ENCODE data around the gene PICALM.

PICALM gene

GRCh38 chr11:86003654-86004053 is 65.2 kb downstream of the PICALM start:
- no peak for DNase-seq (ENCODE audit: low read depth)
- no peak for TF ChIP-seq CTCF (IDR thresholded peaks at IDR 0.05; ENCODE audit: insufficient read depth, low read depth, low read length, missing control alignments)
- H3K4me3 ChIP-seq (ENCODE audit: low read depth, low read length): no peak overlapping the region

- no peak for DNase-seq (ENCODE audit: low read depth)
- TF ChIP-seq CTCF (IDR thresholded peaks at IDR 0.05; ENCODE audit: insufficient read depth, low read depth, low read length, missing control alignments): no peak
- no peak overlapping the region for H3K4me3 ChIP-seq (ENCODE audit: low read depth, low read length)
Observed at GRCh38 chr11:86002431-86002830, 66.5 kb downstream of the PICALM start.

DNA sequence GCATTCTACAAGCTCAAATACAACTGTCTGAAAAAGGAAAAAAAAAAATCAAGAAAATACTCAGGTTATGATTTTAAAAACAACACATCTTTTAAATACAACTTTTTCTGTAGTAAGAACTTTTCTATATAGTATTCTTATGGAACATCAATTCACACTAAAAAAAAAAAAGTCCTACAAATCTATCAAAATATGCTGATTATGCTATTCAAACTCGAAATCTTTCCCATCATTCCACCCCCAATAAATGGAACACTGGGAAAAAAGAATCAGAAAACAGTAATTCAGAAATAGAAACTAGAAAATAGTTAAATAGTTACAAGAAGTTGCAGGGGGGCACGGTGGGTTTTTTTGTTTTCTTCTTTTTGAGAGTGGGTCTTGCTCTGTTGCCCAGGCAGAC is 77.4 kb downstream of the PICALM start:
- TF ChIP-seq CTCF (IDR thresholded peaks at IDR 0.05; ENCODE audit: insufficient read depth, low read depth, low read length, missing control alignments): no peak
- no peak for DNase-seq (ENCODE audit: low read depth)
- H3K4me3 ChIP-seq (ENCODE audit: low read depth, low read length): no peak overlapping the region

GRCh38 chr11:85989746-85990145 is 79.1 kb downstream of the PICALM start:
- TF ChIP-seq CTCF (IDR thresholded peaks at IDR 0.05; ENCODE audit: insufficient read depth, low read depth, low read length, missing control alignments): no peak
- no peak for DNase-seq (ENCODE audit: low read depth)
- no peak overlapping the region for H3K4me3 ChIP-seq (ENCODE audit: low read depth, low read length)

DNA sequence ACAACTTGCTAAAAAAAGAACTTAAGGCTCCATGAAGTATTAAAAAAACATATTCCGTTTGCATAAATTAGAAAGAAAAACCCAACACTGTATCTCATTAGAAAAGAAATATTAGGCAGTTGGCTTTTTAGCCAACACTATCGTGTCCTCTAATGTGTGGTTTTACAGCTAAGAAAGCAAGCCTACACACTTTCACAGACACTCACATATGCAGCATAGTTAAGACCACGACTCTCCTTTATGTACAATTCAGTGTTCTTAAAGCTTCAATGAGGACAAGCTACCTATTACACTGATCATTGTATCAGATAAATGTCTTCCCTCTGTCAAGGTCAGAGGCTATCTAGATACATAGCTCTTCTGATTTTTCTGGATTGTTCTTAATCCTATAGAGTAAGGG is 80.1 kb downstream of the PICALM start:
- no peak for DNase-seq (ENCODE audit: low read depth)
- H3K4me3 ChIP-seq (ENCODE audit: low read depth, low read length): no peak overlapping the region
- no peak for TF ChIP-seq CTCF (IDR thresholded peaks at IDR 0.05; ENCODE audit: insufficient read depth, low read depth, low read length, missing control alignments)

- no peak for TF ChIP-seq CTCF (IDR thresholded peaks at IDR 0.05; ENCODE audit: insufficient read depth, low read depth, low read length, missing control alignments)
- H3K4me3 ChIP-seq (ENCODE audit: low read depth, low read length): no peak overlapping the region
- no peak for DNase-seq (ENCODE audit: low read depth)
Observed at GRCh38 chr11:85977751-85978160, 91.1 kb downstream of the PICALM start.

DNA sequence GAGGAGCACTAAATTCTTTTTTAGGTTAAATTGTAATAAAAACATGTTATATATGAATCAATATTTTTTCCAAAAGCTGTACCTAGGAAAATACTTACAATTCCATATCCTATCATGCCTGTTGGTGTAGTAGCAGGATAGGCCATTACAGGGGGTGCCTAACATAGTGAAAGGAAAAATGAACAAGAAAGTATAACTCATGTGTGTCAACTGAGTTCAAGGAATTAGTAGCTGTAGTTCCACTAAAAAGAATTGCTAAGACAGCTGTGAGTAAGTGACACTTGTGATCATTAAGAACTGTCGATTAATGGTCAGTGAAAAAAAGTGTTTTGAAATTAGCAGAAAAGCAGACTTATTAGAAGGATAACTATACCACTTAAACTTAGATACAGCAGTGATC is 92.4 kb downstream of the PICALM start:
- no peak for TF ChIP-seq CTCF (IDR thresholded peaks at IDR 0.05; ENCODE audit: insufficient read depth, low read depth, low read length, missing control alignments)
- DNase-seq (ENCODE audit: low read depth): no peak

More for the DNA sequence above, 92.4 kb downstream of the PICALM start:
- H3K4me3 ChIP-seq (ENCODE audit: low read depth, low read length): no peak overlapping the region
